Right lobe of liver (tissue), 6 donors: ENCODE data around the gene TESPA1. TPM values are rescaled to one million over a fixed set of nuclear protein-coding genes. Genes with fewer than 3 reads are reported as not detected.

ENCODE experiments used
- ATAC-seq, 4 donors: fragments of 200-7000 bp; cut with Tn5 transposase; one replicate each; pipeline ENCODE4 v1.9.1; 2020; ENCODE audit warnings: mild to moderate bottlenecking in 4 of 4, moderate library complexity in 4 of 4
- DNase-seq, 3 donors: peaks; one replicate each; pipeline ENCODE4 v3.0.0-alpha.2; 2020
- H3K27ac ChIP-seq, 3 donors: fragments of 200-600 bp; one replicate each; pipeline ENCODE4 v1.8.0; 2022
- H3K27me3 ChIP-seq, 2 donors: fragments of 200-600 bp; one replicate each; pipeline ENCODE4 v1.8.0; 2022
- H3K36me3 ChIP-seq, 4 donors: fragments of 200-600 bp; sonication (generic) in 1 of 4; one replicate each; pipeline versions ENCODE4 v1.5.1 to v1.8.0; 2017 to 2022; ENCODE audit warnings: control low read depth in 1 of 4
- H3K4me1 ChIP-seq, 4 donors: fragments of 200-600 bp; sonication (generic) in 1 of 4; one replicate each; pipeline versions ENCODE4 v1.5.1 to v1.8.0; 2017 to 2022; ENCODE audit warnings: control low read depth in 1 of 4
- H3K4me3 ChIP-seq, 3 donors: fragments of 200-600 bp; one replicate each; pipeline ENCODE4 v1.8.0; 2022
- H3K9me3 ChIP-seq, 4 donors: fragments of 200-600 bp; sonication (generic) in 1 of 4; one replicate each; pipeline versions ENCODE4 v1.5.1 to v1.8.0; 2017 to 2022; ENCODE audit warnings: control low read depth in 1 of 4
- CTCF ChIP-seq, 4 donors: fragments of 200-600 bp in 3 of 4; fragments of 450-650 bp in 1 of 4; IDR thresholded peaks; one replicate each; pipeline versions ENCODE4 v1.5.1 to v1.8.0; 2016 to 2022; ENCODE audit warnings: antibody characterized with exemption in 4 of 4, mild to moderate bottlenecking in 2 of 4
- POLR2A ChIP-seq: fragments of 450-650 bp; IDR thresholded peaks from one replicate; pipeline ENCODE4 v1.6.1; 2017; ENCODE audit warnings: antibody characterized with exemption, mild to moderate bottlenecking
- WGBS: methylation state at CpG from one replicate; pipeline ENCODE4 v1.1.6; 2018; ENCODE audit warnings: low coverage, low lambda C conversion rate; ENCODE audit not compliant: insufficient coverage; ENCODE audit errors: missing lambda C conversion rate; 5-methylcytosine and 5-hydroxymethylcytosine counted together
- intact Hi-C, 2 donors: fragments of 100-400 bp; cut with DNase I; formaldehyde crosslinking; loops; one replicate each; pipeline versions ENCODE4 v1.11.2 to v1.14.1; 2022
- total RNA-seq, 6 experiments: library from RNA; depleted of rRNA in 2 of 6; stranded (reverse); fragments of >200 nt in 2 of 6; fragmentation: NEBNext Ultra II Directional in 3 of 6; extraction: Animal tissue kit (Norgen Biotek cat#: 25700) in 3 of 6; gene quantifications; one replicate each; pipeline versions ENCODE4 v1.1.0 to v1.2.4, GENCODE V29; 2016 to 2023
- donor health status: DM: no; HTN: yes; CAD: no.
- donor health status: DM: no; HTN: no; CAD: no.
- donor health status: DM: no; HTN: no; CAD: no.
- donor health status: DM: no; HTN: yes; CAD: no.
- donor health status: DM: no; HTN: yes; CAD: no.

The TESPA1 gene
- total RNA-seq, 6 experiments from 2014 or later = 0.09 to 1.2 (median 0.37) TPM; not detected in 1

- WGBS = 78% methylated on average over 3 of the region's 3 CpGs
These were observed 42.9 kb downstream of the TESPA1 start for GRCh38 chr12:54941659-54942058.

DNA sequence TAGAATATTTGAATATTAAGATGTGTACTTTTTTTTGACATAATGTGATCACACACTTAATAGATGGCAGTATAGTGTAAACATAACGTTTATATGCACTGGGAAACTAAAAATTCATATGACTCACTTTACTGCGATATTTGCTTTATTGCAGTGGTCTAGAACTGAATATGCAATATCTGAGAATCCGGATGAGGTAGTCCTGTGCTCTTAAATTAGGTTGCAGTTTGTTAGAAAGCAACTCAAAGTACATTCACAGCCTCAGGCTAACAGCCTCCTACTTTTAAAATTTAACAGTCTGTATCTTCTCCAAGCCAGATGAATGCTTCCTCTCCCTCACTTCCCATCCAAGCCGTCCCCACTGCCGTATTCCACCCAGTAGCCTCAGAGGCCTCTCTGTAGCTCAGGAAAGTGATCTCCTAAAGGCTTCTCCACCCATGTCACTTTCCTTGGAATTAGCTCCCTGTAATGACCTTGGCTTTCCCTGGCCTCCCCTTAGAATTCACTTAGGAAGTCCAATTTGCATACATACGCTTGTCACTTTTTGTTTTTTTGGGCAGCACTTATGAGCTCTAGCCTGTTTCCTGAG lies 43.7 kb downstream of the TESPA1 start:
- DNase-seq (no peak), ATAC-seq (no peak)
- 57% methylated on average over 6 of the region's 6 CpGs for WGBS
- H3K4me1 ChIP-seq = no peaks in the 10 kb centered on the region
- TF ChIP-seq POLR2A (no peak), CTCF (IDR thresholded peaks at IDR 0.05) (no peak)
- H3K27me3 ChIP-seq = no peaks in the 10 kb centered on the region
- H3K4me3 ChIP-seq = no peak overlapping the region
- no peak overlapping the region for H3K27ac ChIP-seq
- intact Hi-C loops = no loop called here
- H3K36me3 ChIP-seq = no peaks in the 10 kb centered on the region
- no peaks in the 10 kb centered on the region for H3K9me3 ChIP-seq

More at GRCh38 chr12:54941659-54942058, 42.9 kb downstream of the TESPA1 start:
- intact Hi-C loops = no loop called here
- no peak for ATAC-seq
- H3K27ac ChIP-seq = no peak overlapping the region
- H3K27me3 ChIP-seq = no peaks in the 10 kb centered on the region
- DNase-seq = no peak
- H3K36me3 ChIP-seq = no peaks in the 10 kb centered on the region
- no peaks in the 10 kb centered on the region for H3K4me1 ChIP-seq
- H3K4me3 ChIP-seq = no peak overlapping the region
- H3K9me3 ChIP-seq = no peaks in the 10 kb centered on the region
- no peak for TF ChIP-seq POLR2A
- no peak for TF ChIP-seq CTCF (IDR thresholded peaks at IDR 0.05)

DNA sequence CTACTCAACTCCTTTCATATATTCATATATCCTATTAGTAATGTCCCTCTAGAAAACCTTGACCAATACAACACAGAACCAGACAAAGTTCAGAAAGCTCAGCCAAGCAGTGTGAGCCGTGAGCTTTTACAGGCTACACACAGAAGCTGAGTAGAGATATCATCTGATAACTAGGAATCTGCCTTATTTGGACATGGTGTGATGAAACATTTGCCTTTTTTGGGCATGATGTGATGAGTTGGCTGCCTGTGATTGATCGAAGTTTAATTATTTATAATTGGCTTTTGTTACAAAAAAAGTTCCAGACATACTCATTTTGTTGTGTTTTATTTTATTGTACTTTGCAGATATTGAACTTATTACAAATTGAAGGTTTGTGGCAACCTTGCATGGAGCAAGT lies 46.6 kb downstream of the TESPA1 start:
- H3K4me3 ChIP-seq = no peak overlapping the region
- H3K27me3 ChIP-seq = no peaks in the 10 kb centered on the region
- no peak overlapping the region for H3K27ac ChIP-seq
- H3K9me3 ChIP-seq = no peaks in the 10 kb centered on the region
- WGBS = 59% methylated on average over 2 of the region's 2 CpGs
- H3K4me1 ChIP-seq = peaks cover 0 to 4% (median 0%) of the 10 kb centered on the region in 4 donors
- no peak for ATAC-seq
- DNase-seq = no peak
- no peak for TF ChIP-seq POLR2A
- TF ChIP-seq CTCF (IDR thresholded peaks at IDR 0.05) = no peak
- intact Hi-C loops = no loop called here
- H3K36me3 ChIP-seq = no peaks in the 10 kb centered on the region

- Histone ChIP-seq H3K36me3 (no peaks in the 10 kb centered on the region), H3K4me3 (no peak overlapping the region), H3K9me3 (no peaks in the 10 kb centered on the region), H3K27me3 (no peaks in the 10 kb centered on the region), H3K27ac (no peak overlapping the region), H3K4me1 (peaks cover 0 to 4% (median 0%) of the 10 kb centered on the region in 4 donors)
- TF ChIP-seq CTCF (IDR thresholded peaks at IDR 0.05) (no peak), POLR2A (no peak)
- no peak for ATAC-seq
- DNase-seq = no peak
- intact Hi-C loops = no loop called here
These were observed 47.2 kb downstream of the TESPA1 start for GRCh38 chr12:54937376-54937775.

GRCh38 chr12:54936736-54937135 lies 47.8 kb downstream of the TESPA1 start:
- intact Hi-C loops = no loop called here
- 58% methylated on average over 3 of the region's 3 CpGs for WGBS
- Histone ChIP-seq H3K27me3 (no peaks in the 10 kb centered on the region), H3K27ac (no peak overlapping the region), H3K4me1 (peaks cover 0 to 4% (median 0%) of the 10 kb centered on the region in 4 donors), H3K9me3 (no peaks in the 10 kb centered on the region), H3K36me3 (no peaks in the 10 kb centered on the region), H3K4me3 (no peak overlapping the region)
- no peak for ATAC-seq
- DNase-seq = no peak
- TF ChIP-seq POLR2A = no peak
- TF ChIP-seq CTCF (IDR thresholded peaks at IDR 0.05) = no peak
